Measurements from ENCODE around the gene RPS23. TPM values are rescaled to one million over a fixed set of nuclear protein-coding genes. Genes with fewer than 3 reads are reported as not detected.
A peak's percentile ranks its signal among the peaks of the same experiment; 100 is the strongest.

Gene RPS23
- total RNA-seq, 1 experiment from 2014 or later = 1,953 TPM

GRCh38 chr5:82259172-82259800, 18.9 kb downstream of the RPS23 start:
- Histone ChIP-seq H3K36me3 (ENCODE audit: insufficient read depth, low read length, poor library complexity, severe bottlenecking) (no peaks in the 10 kb centered on the region), H3K9me3 (ENCODE audit: low read depth, low read length, poor library complexity, severe bottlenecking) (no peaks in the 10 kb centered on the region), H3K4me1 (ENCODE audit: insufficient read depth, low read length, poor library complexity, severe bottlenecking) (no peaks in the 10 kb centered on the region), H3K4me3 (ENCODE audit: low read depth, low read length, poor library complexity, severe bottlenecking) (no peak overlapping the region), H3K27me3 (replicated peaks; ENCODE audit: insufficient read depth, low read depth, low read length, poor library complexity) (no peaks in the 10 kb centered on the region), H3K27ac (ENCODE audit: low read depth, low read length, poor library complexity, severe bottlenecking) (no peak overlapping the region)
- no peak for TF ChIP-seq EZH2 (IDR thresholded peaks at IDR 0.05; ENCODE audit: borderline replicate concordance, low read depth, low read length, poor library complexity, severe bottlenecking)
- TF ChIP-seq, protein P1, sequence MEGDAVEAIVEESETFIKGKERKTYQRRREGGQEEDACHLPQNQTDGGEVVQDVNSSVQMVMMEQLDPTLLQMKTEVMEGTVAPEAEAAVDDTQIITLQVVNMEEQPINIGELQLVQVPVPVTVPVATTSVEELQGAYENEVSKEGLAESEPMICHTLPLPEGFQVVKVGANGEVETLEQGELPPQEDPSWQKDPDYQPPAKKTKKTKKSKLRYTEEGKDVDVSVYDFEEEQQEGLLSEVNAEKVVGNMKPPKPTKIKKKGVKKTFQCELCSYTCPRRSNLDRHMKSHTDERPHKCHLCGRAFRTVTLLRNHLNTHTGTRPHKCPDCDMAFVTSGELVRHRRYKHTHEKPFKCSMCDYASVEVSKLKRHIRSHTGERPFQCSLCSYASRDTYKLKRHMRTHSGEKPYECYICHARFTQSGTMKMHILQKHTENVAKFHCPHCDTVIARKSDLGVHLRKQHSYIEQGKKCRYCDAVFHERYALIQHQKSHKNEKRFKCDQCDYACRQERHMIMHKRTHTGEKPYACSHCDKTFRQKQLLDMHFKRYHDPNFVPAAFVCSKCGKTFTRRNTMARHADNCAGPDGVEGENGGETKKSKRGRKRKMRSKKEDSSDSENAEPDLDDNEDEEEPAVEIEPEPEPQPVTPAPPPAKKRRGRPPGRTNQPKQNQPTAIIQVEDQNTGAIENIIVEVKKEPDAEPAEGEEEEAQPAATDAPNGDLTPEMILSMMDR (conservative IDR thresholded peaks at IDR 0.05; ENCODE audit: low read depth, low read length) = peak; percentile 58
- intact Hi-C loops (cut with micrococcal nuclease; ENCODE audit: unreplicated experiment) = no loop called here
- POLR2A ChIA-PET (ENCODE audit: low non-redundant PET) = no interaction called here
- BruUV-seq (replicated peaks) = no TSS peak
- peak; percentile 51 for DNase-seq (ENCODE audit: low spot score)
- CTCF ChIA-PET = interaction anchor here (0.7 kb wide), 1 partner anchor 112 kb away, joined by 3 read pairs; no protein-coding TSS in a partner anchor

GRCh38 chr5:82257729-82258128, 20.4 kb downstream of the RPS23 start:
- DNase-seq (ENCODE audit: low spot score) = no peak
- Histone ChIP-seq H3K4me3 (ENCODE audit: low read depth, low read length, poor library complexity, severe bottlenecking) (no peak overlapping the region), H3K27me3 (replicated peaks; ENCODE audit: insufficient read depth, low read depth, low read length, poor library complexity) (no peaks in the 10 kb centered on the region), H3K4me1 (ENCODE audit: insufficient read depth, low read length, poor library complexity, severe bottlenecking) (no peaks in the 10 kb centered on the region), H3K27ac (ENCODE audit: low read depth, low read length, poor library complexity, severe bottlenecking) (no peak overlapping the region), H3K9me3 (ENCODE audit: low read depth, low read length, poor library complexity, severe bottlenecking) (no peaks in the 10 kb centered on the region), H3K36me3 (ENCODE audit: insufficient read depth, low read length, poor library complexity, severe bottlenecking) (no peaks in the 10 kb centered on the region)
- CTCF ChIA-PET = interaction anchor here (0.7 kb wide), 1 partner anchor 20 kb away, joined by 5 read pairs; no protein-coding TSS in a partner anchor
- BruUV-seq (replicated peaks) = no TSS peak
- POLR2A ChIA-PET (ENCODE audit: low non-redundant PET) = no interaction called here
- intact Hi-C loops (cut with micrococcal nuclease; ENCODE audit: unreplicated experiment) = no loop called here
- TF ChIP-seq EZH2 (IDR thresholded peaks at IDR 0.05; ENCODE audit: borderline replicate concordance, low read depth, low read length, poor library complexity, severe bottlenecking) = no peak
- TF ChIP-seq, protein P1 (conservative IDR thresholded peaks at IDR 0.05; ENCODE audit: low read depth, low read length) = no peak

GRCh38 chr5:82257247-82257646, 20.9 kb downstream of the RPS23 start:
- no peaks in the 10 kb centered on the region for H3K36me3 ChIP-seq (ENCODE audit: insufficient read depth, low read length, poor library complexity, severe bottlenecking)
- DNase-seq (ENCODE audit: low spot score) = no peak
- no peaks in the 10 kb centered on the region for H3K27me3 ChIP-seq (replicated peaks; ENCODE audit: insufficient read depth, low read depth, low read length, poor library complexity)
- TF ChIP-seq EZH2 (IDR thresholded peaks at IDR 0.05; ENCODE audit: borderline replicate concordance, low read depth, low read length, poor library complexity, severe bottlenecking) = no peak
- TF ChIP-seq, protein P1 (conservative IDR thresholded peaks at IDR 0.05; ENCODE audit: low read depth, low read length) = no peak
- H3K27ac ChIP-seq (ENCODE audit: low read depth, low read length, poor library complexity, severe bottlenecking) = no peak overlapping the region
- no peak overlapping the region for H3K4me3 ChIP-seq (ENCODE audit: low read depth, low read length, poor library complexity, severe bottlenecking)
- CTCF ChIA-PET = no interaction called here
- intact Hi-C loops (cut with micrococcal nuclease; ENCODE audit: unreplicated experiment) = no loop called here
- no peaks in the 10 kb centered on the region for H3K4me1 ChIP-seq (ENCODE audit: insufficient read depth, low read length, poor library complexity, severe bottlenecking)
- no peaks in the 10 kb centered on the region for H3K9me3 ChIP-seq (ENCODE audit: low read depth, low read length, poor library complexity, severe bottlenecking)
- BruUV-seq (replicated peaks) = no TSS peak
- POLR2A ChIA-PET (ENCODE audit: low non-redundant PET) = no interaction called here

All from A673 (cell line).